Testis (tissue), 2 donors: ENCODE results near the gene MFSD11.

ENCODE experiments used
- POLR2A ChIP-seq: fragments of 450-650 bp; IDR thresholded peaks from one replicate; pipeline ENCODE4 v1.6.1; 2017; ENCODE audit warnings: antibody characterized with exemption, mild to moderate bottlenecking, moderate library complexity
- TF ChIP-seq, protein P1 (sequence below), 3 experiments: fragments of 450-650 bp in 2 of 3; fragments of 200-600 bp in 1 of 3; sonication (generic) in 1 of 3; IDR thresholded peaks; one replicate each; pipeline ENCODE4 v1.5.1; 2016 to 2019; ENCODE audit warnings: antibody characterized with exemption in 3 of 3, mild to moderate bottlenecking in 2 of 3, moderate library complexity in 1 of 3

GRCh38 chr17:76753061-76753961 is 15.4 kb downstream of the MFSD11 start:
- TF ChIP-seq, protein P1, sequence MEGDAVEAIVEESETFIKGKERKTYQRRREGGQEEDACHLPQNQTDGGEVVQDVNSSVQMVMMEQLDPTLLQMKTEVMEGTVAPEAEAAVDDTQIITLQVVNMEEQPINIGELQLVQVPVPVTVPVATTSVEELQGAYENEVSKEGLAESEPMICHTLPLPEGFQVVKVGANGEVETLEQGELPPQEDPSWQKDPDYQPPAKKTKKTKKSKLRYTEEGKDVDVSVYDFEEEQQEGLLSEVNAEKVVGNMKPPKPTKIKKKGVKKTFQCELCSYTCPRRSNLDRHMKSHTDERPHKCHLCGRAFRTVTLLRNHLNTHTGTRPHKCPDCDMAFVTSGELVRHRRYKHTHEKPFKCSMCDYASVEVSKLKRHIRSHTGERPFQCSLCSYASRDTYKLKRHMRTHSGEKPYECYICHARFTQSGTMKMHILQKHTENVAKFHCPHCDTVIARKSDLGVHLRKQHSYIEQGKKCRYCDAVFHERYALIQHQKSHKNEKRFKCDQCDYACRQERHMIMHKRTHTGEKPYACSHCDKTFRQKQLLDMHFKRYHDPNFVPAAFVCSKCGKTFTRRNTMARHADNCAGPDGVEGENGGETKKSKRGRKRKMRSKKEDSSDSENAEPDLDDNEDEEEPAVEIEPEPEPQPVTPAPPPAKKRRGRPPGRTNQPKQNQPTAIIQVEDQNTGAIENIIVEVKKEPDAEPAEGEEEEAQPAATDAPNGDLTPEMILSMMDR (IDR thresholded peaks at IDR 0.05) = no peak
- no peak for TF ChIP-seq POLR2A
